GM19023 (cell line): Measurements from ENCODE around the gene WDR37.

Experiments used
- ATAC-seq: cut with Tn5 transposase; IDR thresholded peaks from one replicate; pipeline ENCODE4 v1.9.1; 2021; ENCODE audit warnings: mild to moderate bottlenecking, moderate library complexity; ENCODE audit not compliant: unreplicated experiment

Gene WDR37

DNA sequence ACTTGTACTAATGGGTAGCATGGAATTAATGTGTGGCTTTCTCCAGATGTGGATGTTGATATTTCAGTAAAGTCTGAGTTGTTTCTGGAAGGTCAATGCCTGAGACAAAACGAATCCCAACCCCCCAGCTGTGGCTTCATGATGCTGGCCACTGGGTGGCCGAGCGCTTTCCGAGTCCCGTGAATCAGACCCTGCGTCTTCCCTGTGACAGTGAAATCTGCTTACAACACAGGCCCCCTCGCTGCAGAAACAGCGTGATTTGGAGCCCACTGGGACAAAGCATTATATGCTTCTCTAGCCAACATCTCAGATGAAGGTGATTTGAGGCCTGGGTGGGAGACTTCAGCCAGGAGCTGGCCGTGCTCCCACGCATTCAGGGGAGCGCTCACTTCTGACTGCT, 124.7 kb downstream of the WDR37 start:
- ATAC-seq: no peak
